ENCODE measurements around the gene HACL1. TPM values are rescaled to one million over a fixed set of nuclear protein-coding genes. Genes with fewer than 3 reads are reported as not detected.

Gene HACL1
- total RNA-seq, 4 donors from 2014 or later: 19.8 to 26.4 (median 21.1) TPM

DNA sequence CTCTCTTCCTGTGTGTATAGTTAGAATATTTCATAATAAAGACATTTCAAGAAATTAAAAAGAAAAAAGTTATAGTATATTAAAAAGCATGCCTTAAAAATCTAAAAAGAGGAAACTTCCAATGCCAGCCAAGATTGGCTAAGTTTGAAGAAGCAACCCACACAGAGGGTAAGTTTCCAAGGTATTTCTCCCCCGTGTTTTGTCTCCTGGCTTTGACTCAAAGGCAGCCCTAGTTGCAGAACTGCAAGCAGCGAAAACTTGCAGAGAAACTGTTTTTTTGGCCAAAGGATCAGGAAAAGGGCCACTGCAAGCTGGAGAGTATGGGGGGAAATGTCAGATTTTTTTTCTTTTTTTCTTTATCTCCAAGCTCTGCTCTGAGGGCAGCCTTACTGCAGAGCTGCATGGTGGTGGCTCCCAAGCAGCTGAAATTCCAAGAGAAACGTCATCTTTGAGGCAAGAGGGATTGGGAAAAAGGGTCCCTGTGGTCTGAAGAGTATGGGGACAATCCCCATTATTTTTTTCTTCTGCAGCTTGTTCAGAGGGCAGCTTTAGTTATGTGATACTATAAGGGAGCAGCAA lies 23.0 kb downstream of the HACL1 start:
- ATAC-seq (ENCODE audit: low FRiP score) (peak; percentile 75), DNase-seq (ENCODE audit: low spot score) (no peak)
- TF ChIP-seq CTCF (IDR thresholded peaks at IDR 0.05): no peak

DNA sequence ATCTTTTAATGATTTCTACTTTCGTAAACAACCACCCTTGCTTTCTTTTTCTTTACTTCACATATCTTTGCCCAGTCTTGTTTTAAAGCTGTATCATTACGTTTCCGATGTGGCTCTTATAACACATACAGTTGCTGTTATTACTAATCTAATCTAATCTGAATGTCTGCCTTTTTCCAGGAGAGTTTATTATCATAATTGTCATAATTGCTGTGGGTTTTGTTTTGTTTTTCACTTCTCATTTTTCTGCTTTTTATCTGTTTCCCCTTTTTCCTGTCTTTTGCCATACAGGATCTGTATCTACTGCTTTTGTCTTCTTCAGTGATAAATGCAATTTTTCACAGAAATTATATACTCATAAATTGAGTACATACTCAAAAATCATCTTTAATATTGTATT lies 24.9 kb downstream of the HACL1 start:
- no peak for TF ChIP-seq CTCF (IDR thresholded peaks at IDR 0.05)
- ATAC-seq (ENCODE audit: low FRiP score): no peak

GRCh38 chr3:15575446-15575845 lies 25.9 kb downstream of the HACL1 start:
- no peak for TF ChIP-seq CTCF (IDR thresholded peaks at IDR 0.05)
- ATAC-seq (ENCODE audit: low FRiP score) (no peak), DNase-seq (ENCODE audit: low spot score) (no peak)

More for the DNA sequence above, 24.9 kb downstream of the HACL1 start:
- DNase-seq (ENCODE audit: low spot score): no peak

GRCh38 chr3:15572138-15572537 lies 29.2 kb downstream of the HACL1 start:
- DNase-seq (ENCODE audit: low spot score): no peak
- no peak for ATAC-seq (ENCODE audit: low FRiP score)
- no peak for TF ChIP-seq CTCF (IDR thresholded peaks at IDR 0.05)

DNA sequence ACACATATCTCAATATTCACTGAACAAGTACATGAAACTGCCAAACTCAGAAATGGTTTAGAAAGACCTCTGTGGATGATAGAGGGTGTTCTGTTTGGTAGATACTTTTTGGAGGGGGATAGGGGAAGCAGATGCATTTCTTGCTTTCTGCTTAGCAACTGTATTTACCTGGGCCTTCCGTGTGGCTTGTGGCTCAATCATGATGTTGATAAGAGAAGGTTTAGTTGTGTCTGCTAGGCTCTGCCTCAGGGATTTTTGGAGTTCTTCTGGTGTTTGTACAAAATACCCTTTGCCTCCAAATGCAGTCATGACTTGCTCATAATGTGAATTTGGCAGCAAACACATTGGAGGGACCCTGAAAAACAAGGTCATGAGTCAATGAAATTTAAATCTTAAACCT lies 38.2 kb downstream of the HACL1 start:
- DNase-seq (ENCODE audit: low spot score) (no peak), ATAC-seq (ENCODE audit: low FRiP score) (no peak)
- no peak for TF ChIP-seq CTCF (IDR thresholded peaks at IDR 0.05)

GRCh38 chr3:15562560-15562959 lies 38.8 kb downstream of the HACL1 start:
- TF ChIP-seq CTCF (IDR thresholded peaks at IDR 0.05): no peak
- DNase-seq (ENCODE audit: low spot score): no peak

GRCh38 chr3:15558581-15558980 lies 42.8 kb downstream of the HACL1 start:
- DNase-seq (ENCODE audit: low spot score) (no peak), ATAC-seq (ENCODE audit: low FRiP score) (no peak)
- no peak for TF ChIP-seq CTCF (IDR thresholded peaks at IDR 0.05)

More at GRCh38 chr3:15562560-15562959, 38.8 kb downstream of the HACL1 start:
- ATAC-seq (ENCODE audit: low FRiP score): no peak

All from omental fat pad (tissue), 4 donors.